SU-DHL-6 (cell line): ENCODE data around the gene ZC3H12C.
"Not testable (repeated sequence)": the region's sequence is repeated elsewhere in the genome, so short reads cannot be mapped to it uniquely, and the experiment has no call there.

ENCODE experiments used
- EZH2phosphoT487 ChIP-seq: fragments of 200-600 bp; sonication (generic), shearing (Covaris generic); conservative IDR thresholded peaks from 2 replicates; pipeline ENCODE4 v1.6.1; 2018; ENCODE audit warnings: mild to moderate bottlenecking, antibody characterized with exemption, low read length, moderate library complexity, mixed read lengths
- TF ChIP-seq, protein P1 (sequence below): fragments of 200-600 bp; sonication (generic); IDR thresholded peaks from one replicate; pipeline ENCODE4 v1.5.1; 2017; ENCODE audit warnings: antibody characterized with exemption, mild to moderate bottlenecking, low read length, moderate library complexity; ENCODE audit not compliant: insufficient read depth, poor library complexity, severe bottlenecking

DNA sequence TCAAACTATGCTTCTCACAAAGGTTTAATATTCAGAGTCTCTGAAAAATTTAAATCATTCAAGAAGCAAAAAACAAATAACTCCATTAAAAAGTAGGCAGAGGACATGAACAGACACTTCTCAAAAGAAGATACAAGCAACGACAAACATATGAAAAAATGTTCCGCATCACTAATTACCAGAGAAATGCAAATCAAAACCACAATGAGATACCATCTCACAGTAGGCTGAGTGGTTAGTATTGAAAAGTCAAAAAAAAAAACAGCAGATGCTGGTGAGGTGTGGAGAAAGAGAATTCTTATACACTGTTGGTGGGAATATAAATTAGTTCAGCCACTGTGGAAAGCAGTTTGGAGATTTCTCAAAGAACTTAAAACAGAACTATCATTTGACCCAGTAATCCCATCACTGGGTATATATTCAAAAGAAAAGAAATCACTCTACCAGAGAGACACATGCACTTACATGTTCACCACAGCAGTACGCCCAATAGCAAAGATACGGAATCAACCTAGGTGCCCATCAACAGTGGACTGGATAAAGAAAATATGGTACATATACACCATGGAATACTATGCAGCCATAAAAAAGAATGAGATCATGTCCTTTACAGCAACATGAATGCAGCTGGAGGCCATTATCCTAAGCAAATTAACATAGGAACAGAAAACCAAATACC, 99.6 kb downstream of the ZC3H12C start:
- TF ChIP-seq, protein P1, sequence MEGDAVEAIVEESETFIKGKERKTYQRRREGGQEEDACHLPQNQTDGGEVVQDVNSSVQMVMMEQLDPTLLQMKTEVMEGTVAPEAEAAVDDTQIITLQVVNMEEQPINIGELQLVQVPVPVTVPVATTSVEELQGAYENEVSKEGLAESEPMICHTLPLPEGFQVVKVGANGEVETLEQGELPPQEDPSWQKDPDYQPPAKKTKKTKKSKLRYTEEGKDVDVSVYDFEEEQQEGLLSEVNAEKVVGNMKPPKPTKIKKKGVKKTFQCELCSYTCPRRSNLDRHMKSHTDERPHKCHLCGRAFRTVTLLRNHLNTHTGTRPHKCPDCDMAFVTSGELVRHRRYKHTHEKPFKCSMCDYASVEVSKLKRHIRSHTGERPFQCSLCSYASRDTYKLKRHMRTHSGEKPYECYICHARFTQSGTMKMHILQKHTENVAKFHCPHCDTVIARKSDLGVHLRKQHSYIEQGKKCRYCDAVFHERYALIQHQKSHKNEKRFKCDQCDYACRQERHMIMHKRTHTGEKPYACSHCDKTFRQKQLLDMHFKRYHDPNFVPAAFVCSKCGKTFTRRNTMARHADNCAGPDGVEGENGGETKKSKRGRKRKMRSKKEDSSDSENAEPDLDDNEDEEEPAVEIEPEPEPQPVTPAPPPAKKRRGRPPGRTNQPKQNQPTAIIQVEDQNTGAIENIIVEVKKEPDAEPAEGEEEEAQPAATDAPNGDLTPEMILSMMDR, result not testable (repeated sequence)
- TF ChIP-seq EZH2phosphoT487, result not testable (repeated sequence)
